HFF-Myc (cell line): ENCODE measurements around the gene FAM8A1.

Source experiments
- DNase-seq: peaks from one replicate; pipeline ENCODE4 v3.0.0-alpha.2; 2011; ENCODE audit warnings: low read depth; ENCODE audit errors: extremely low read depth
- H3K4me3 ChIP-seq: replicated peaks from 2 replicates; pipeline ENCODE4 v1.5.1; 2011; ENCODE audit warnings: low read depth, mild to moderate bottlenecking, control low read depth, low read length
- TF ChIP-seq, protein P1 (sequence below): IDR thresholded peaks from 2 replicates; pipeline ENCODE4 v1.5.1; 2012; ENCODE audit warnings: mild to moderate bottlenecking, low read depth, low read length, control low read depth; ENCODE audit errors: missing control alignments

FAM8A1 gene

DNA sequence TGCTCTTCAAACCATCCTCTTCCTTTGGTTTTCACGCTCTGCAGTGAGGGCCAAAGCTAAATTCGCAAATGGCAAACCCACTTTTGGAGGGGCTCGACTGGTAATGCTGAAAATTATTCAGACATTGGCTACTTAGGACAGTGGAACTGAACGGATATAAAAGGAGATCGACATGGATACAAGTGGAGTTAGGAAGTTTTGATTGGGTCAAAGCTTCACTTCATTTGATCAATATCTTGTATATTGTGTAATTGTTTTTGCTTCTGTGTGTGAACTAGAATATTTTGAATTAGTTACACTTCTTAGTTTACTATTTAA, 1.2 kb downstream of the FAM8A1 start:
- H3K4me3 ChIP-seq, result peak overlapping the region; percentile 79
- TF ChIP-seq, protein P1, sequence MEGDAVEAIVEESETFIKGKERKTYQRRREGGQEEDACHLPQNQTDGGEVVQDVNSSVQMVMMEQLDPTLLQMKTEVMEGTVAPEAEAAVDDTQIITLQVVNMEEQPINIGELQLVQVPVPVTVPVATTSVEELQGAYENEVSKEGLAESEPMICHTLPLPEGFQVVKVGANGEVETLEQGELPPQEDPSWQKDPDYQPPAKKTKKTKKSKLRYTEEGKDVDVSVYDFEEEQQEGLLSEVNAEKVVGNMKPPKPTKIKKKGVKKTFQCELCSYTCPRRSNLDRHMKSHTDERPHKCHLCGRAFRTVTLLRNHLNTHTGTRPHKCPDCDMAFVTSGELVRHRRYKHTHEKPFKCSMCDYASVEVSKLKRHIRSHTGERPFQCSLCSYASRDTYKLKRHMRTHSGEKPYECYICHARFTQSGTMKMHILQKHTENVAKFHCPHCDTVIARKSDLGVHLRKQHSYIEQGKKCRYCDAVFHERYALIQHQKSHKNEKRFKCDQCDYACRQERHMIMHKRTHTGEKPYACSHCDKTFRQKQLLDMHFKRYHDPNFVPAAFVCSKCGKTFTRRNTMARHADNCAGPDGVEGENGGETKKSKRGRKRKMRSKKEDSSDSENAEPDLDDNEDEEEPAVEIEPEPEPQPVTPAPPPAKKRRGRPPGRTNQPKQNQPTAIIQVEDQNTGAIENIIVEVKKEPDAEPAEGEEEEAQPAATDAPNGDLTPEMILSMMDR, result no peak
- DNase-seq, result no peak

GRCh38 chr6:17602888-17603287, 2.8 kb downstream of the FAM8A1 start:
- TF ChIP-seq, protein P1, result no peak

DNA sequence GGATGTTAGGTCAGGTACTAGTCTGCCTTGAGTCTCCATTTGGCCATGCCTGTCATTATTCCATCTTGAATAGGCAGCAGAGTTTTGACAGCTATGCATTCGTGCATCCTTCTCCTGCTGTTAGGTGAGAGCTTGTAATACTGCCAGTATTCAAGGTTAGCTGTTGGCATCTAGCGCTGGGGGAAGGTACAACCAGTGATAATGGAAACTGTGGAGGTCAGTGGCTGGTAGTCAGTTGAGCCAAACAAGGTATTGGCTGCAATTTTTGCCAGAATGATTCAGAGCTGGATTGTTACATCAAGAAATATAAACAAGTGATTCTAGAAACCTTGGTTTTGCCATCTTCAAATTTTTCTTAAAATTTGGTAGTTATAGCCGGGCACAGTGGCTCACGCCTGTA, 6.5 kb downstream of the FAM8A1 start:
- H3K4me3 ChIP-seq, result no peak overlapping the region
- TF ChIP-seq, protein P1, result no peak
- no peak for DNase-seq

More at GRCh38 chr6:17602888-17603287, 2.8 kb downstream of the FAM8A1 start:
- DNase-seq, result no peak
- H3K4me3 ChIP-seq, result no peak overlapping the region

DNA sequence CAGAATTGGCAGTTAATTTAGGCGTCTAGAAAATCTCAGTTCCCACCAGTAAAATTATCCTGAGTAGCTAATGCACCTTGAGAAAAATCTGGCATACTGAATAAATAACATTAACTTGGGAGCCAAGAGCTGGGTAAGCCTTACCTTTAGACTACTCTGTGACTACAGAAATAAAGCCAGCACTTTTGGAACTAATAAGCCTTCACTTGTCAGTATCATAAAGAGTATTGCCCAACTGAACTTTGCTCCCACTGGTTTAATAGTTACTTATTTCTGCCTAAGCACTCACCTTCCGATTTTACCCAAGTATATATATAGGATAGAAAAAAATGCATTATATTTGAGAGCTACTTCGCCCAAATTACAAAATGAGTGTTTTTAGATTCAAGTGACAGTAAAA, 10.7 kb downstream of the FAM8A1 start:
- TF ChIP-seq, protein P1, result no peak

DNA sequence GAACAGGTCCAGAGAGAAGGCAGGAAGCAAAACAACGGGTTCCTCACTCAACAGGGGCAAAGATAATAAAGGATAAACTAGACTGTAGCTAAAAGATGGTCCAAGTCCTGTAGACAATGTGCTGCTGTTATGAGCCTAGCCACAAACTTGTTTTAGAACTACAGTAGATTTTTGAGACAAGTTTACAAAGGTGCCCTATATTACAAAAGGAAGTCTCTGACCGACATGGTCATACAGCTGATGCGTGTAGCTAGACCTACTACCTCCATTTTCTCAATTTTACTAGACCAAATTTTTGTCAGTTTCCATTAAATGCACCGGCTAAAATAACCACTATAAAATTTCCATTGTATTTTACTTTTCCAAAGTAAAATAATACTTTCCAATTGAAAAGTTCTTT, 11.9 kb downstream of the FAM8A1 start:
- DNase-seq, result no peak

More for the DNA sequence above, 10.7 kb downstream of the FAM8A1 start:
- no peak overlapping the region for H3K4me3 ChIP-seq
- no peak for DNase-seq

DNA sequence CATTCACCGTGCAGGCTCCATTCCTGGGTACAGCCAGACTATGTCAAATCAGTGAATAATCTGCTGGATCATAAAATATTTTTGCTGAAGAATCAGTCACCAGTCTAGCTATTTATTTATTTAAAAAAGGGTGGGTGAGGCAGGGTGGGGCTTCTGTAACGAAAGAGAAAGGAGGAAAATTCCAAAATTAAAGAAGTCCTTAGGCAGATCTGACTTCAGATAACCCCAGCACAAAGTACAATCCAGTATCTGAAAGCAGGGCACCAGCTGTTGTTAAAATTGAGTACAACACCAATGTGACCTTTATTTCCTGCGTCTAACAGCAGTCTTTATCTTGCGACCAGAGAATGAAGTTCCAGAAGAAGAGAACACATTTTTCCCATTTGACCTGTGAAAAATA, 15.7 kb downstream of the FAM8A1 start:
- DNase-seq, result no peak
- no peak overlapping the region for H3K4me3 ChIP-seq
- TF ChIP-seq, protein P1, result no peak

More for the DNA sequence above, 11.9 kb downstream of the FAM8A1 start:
- TF ChIP-seq, protein P1, result no peak
- no peak overlapping the region for H3K4me3 ChIP-seq

DNA sequence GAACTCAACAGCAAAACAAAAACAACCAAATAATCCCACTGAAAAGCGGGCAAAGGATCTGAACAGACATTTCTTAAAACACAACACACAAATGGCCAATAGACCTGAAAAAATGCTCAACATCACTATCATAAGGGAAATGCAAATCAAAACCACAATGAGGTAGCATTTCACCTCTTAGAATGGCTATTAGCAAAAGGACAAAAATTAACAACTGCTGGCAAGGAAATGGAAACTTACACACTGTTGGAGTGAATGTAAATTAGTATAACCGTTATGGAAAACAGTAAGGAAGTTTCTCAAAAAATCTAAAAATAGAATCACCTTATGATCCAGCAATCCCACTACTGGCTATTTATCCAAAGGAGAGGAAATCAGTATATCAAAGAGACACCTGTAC, 20.9 kb downstream of the FAM8A1 start:
- H3K4me3 ChIP-seq, result no peak overlapping the region
- TF ChIP-seq, protein P1, result no peak
- DNase-seq, result no peak
